A673 (cell line): Measurements from ENCODE around the gene REXO1. TPM values are rescaled to one million over a fixed set of nuclear protein-coding genes. Genes with fewer than 3 reads are reported as not detected.
"Not testable (repeated sequence)": the region's sequence is repeated elsewhere in the genome, so short reads cannot be mapped to it uniquely, and the experiment has no call there.

Source experiments
- BruUV-seq: library from RNA; stranded (reverse); fragments of 400-500 nt; replicated peaks from 2 replicates; lab custom pipeline; 2021; lab: Mats Ljungman, UMichigan
- CTCF ChIA-PET: fragments of 300-600 bp; sonication (Branson Sonifier 250); formaldehyde crosslinking; loops from one replicate; lab custom pipeline; 2022; ENCODE audit warnings: antibody characterized with exemption; lab: Charles Lee
- POLR2A ChIA-PET: fragments of 300-600 bp; sonication (Branson Sonifier 250); formaldehyde crosslinking; loops from one replicate; lab custom pipeline; 2022; ENCODE audit warnings: antibody characterized with exemption; ENCODE audit not compliant: low non-redundant PET; lab: Charles Lee
- DNase-seq: peaks from one replicate; pipeline ENCODE4 v3.0.0-alpha.2; 2015; ENCODE audit warnings: low spot score
- H3K27ac ChIP-seq: fragments of 200-600 bp; sonication (generic); 2 replicates; pipeline ENCODE4 v1.5.1; 2016; ENCODE audit warnings: mixed run types, low read depth, mild to moderate bottlenecking, mixed read lengths, antibody characterized with exemption, low read length; ENCODE audit not compliant: poor library complexity, severe bottlenecking
- H3K27me3 ChIP-seq: fragments of 200-600 bp; sonication (generic); replicated peaks from 2 replicates; pipeline ENCODE4 v1.6.1; 2017; ENCODE audit warnings: mixed run types, low read depth, mild to moderate bottlenecking, mixed read lengths, antibody characterized with exemption, low read length; ENCODE audit not compliant: insufficient read depth, poor library complexity
- H3K36me3 ChIP-seq: fragments of 200-600 bp; sonication (generic); 2 replicates; pipeline ENCODE4 v1.6.1; 2016; ENCODE audit warnings: mixed run types, mild to moderate bottlenecking, mixed read lengths, antibody characterized with exemption, low read length; ENCODE audit not compliant: insufficient read depth, poor library complexity, severe bottlenecking
- H3K4me1 ChIP-seq: fragments of 200-600 bp; sonication (generic); 2 replicates; pipeline ENCODE4 v1.6.1; 2017; ENCODE audit warnings: mixed run types, mild to moderate bottlenecking, mixed read lengths, antibody characterized with exemption, low read length; ENCODE audit not compliant: insufficient read depth, poor library complexity, severe bottlenecking
- H3K4me3 ChIP-seq: fragments of 200-600 bp; sonication (generic); 2 replicates; pipeline ENCODE4 v1.5.1; 2016; ENCODE audit warnings: low read depth, mixed run types, mild to moderate bottlenecking, mixed read lengths, low read length; ENCODE audit not compliant: poor library complexity, severe bottlenecking
- H3K9me3 ChIP-seq: fragments of 200-600 bp; sonication (generic); 2 replicates; pipeline ENCODE4 v1.6.1; 2016; ENCODE audit warnings: mixed run types, low read depth, mild to moderate bottlenecking, mixed read lengths, antibody characterized with exemption, low read length; ENCODE audit not compliant: poor library complexity, severe bottlenecking
- CTCF ChIP-seq: fragments of 300-800, 200-600 bp; sonication (generic); conservative IDR thresholded peaks from 2 replicates; pipeline ENCODE4 v1.5.1; 2017; ENCODE audit warnings: low read depth, mild to moderate bottlenecking, antibody characterized with exemption, low read length, moderate library complexity, mixed read lengths
- EZH2 ChIP-seq: fragments of 200-600 bp; sonication (generic); IDR thresholded peaks from 2 replicates; pipeline ENCODE4 v1.6.1; 2017; ENCODE audit warnings: borderline replicate concordance, low read depth, mild to moderate bottlenecking, mixed read lengths, antibody characterized with exemption, low read length; ENCODE audit not compliant: poor library complexity, severe bottlenecking
- intact Hi-C: fragments of 100-400 bp; cut with micrococcal nuclease; formaldehyde crosslinking; loops from one replicate; pipeline ENCODE4 v1.10.0; 2022; ENCODE audit not compliant: unreplicated experiment
- total RNA-seq: library from RNA; stranded (reverse); gene quantifications from 2 replicates; pipeline ENCODE4 v1.2.3, GENCODE V29; 2021

REXO1 gene
- total RNA-seq, 1 experiment from 2014 or later: 53.0 TPM

GRCh38 chr19:1799695-1800342, 48.5 kb downstream of the REXO1 start:
- Histone ChIP-seq H3K4me1 (no peaks in the 10 kb centered on the region), H3K4me3 (no peak overlapping the region), H3K9me3 (no peaks in the 10 kb centered on the region), H3K27ac (no peak overlapping the region), H3K27me3 (no peaks in the 10 kb centered on the region), H3K36me3 (no peaks in the 10 kb centered on the region)
- ChIA-PET CTCF (interaction anchor here (1.1 kb wide), 1 partner anchor 254 kb away, joined by 3 read pairs; no protein-coding TSS in a partner anchor), POLR2A (interaction anchor here (0.6 kb wide), 1 partner anchor 213 kb away, joined by 4 read pairs; no protein-coding TSS in a partner anchor)
- no peak for TF ChIP-seq EZH2
- no peak for TF ChIP-seq CTCF
- no TSS peak for BruUV-seq
- DNase-seq: no peak
- intact Hi-C loops: loop anchor here (10.0 kb wide), 1 partner anchor 195 kb away; the partner anchor contains the start of gene UQCR11

- H3K27me3 ChIP-seq, BruUV-seq, CTCF ChIA-PET, H3K27ac ChIP-seq, H3K36me3 ChIP-seq, H3K9me3 ChIP-seq, POLR2A ChIA-PET, H3K4me1 ChIP-seq, H3K4me3 ChIP-seq, DNase-seq: not testable (repeated sequence)
- intact Hi-C loops: loop anchor here (10.0 kb wide), 1 partner anchor 193 kb away; the partner anchor contains the start of gene UQCR11
Measured at GRCh38 chr19:1797313-1797712, 51.0 kb downstream of the REXO1 start.

GRCh38 chr19:1796395-1797142, 51.7 kb downstream of the REXO1 start:
- CTCF ChIA-PET: interaction anchor here (0.5 to 1.4 kb wide), 3 partner anchors 16 to 32 kb away, joined by 3 to 5 read pairs (median 3); no protein-coding TSS in a partner anchor
- TF ChIP-seq CTCF (no peak), EZH2 (no peak)
- Histone ChIP-seq H3K4me3 (no peak overlapping the region), H3K4me1 (no peaks in the 10 kb centered on the region), H3K36me3 (no peaks in the 10 kb centered on the region), H3K27ac (no peak overlapping the region), H3K9me3 (no peaks in the 10 kb centered on the region), H3K27me3 (no peaks in the 10 kb centered on the region)
- POLR2A ChIA-PET: interaction anchor here (0.5 kb wide), 1 partner anchor 24 kb away, joined by 6 read pairs; no protein-coding TSS in a partner anchor
- no peak for DNase-seq
- no TSS peak for BruUV-seq
- intact Hi-C loops: loop anchor here (10.0 kb wide), 1 partner anchor 192 kb away; the partner anchor contains the start of gene UQCR11
